HepG2 (cell line): ENCODE data around the gene NEURL3. TPM values are rescaled to one million over a fixed set of nuclear protein-coding genes. Genes with fewer than 3 reads are reported as not detected.
A peak's percentile ranks its signal among the peaks of the same experiment; 100 is the strongest.

Experiments used
- MBNL3 ChIP-seq: fragments of 250-450 bp; sonication (Bioruptor Pico); conservative IDR thresholded peaks from 2 replicates; pipeline ENCODE4 v1.8.0; 2022; ENCODE audit warnings: mild to moderate bottlenecking, inconsistent platforms
- NCOA1 ChIP-seq: sonication (generic); formaldehyde crosslinking; IDR thresholded peaks from 2 replicates; pipeline ENCODE4 v1.9.0; 2021; ENCODE audit warnings: missing genetic modification reagents
- PCBP1 ChIP-seq: fragments of 200-400 bp; formaldehyde crosslinking; IDR thresholded peaks from 2 replicates; pipeline ENCODE4 v1.6.1; 2017; ENCODE audit warnings: mild to moderate bottlenecking, low read depth, low read length, borderline replicate concordance
- SP2 ChIP-seq: sonication (generic); formaldehyde crosslinking; IDR thresholded peaks from 2 replicates; pipeline ENCODE4 v1.5.1; 2020; ENCODE audit warnings: mild to moderate bottlenecking, missing genetic modification reagents
- ZFAT ChIP-seq: sonication (generic); formaldehyde crosslinking; conservative IDR thresholded peaks from 2 replicates; pipeline ENCODE4 v1.8.1; 2023; ENCODE audit warnings: missing genetic modification reagents, inconsistent platforms
- ZFP1 ChIP-seq: IDR thresholded peaks from 2 replicates; pipeline ENCODE4 v1.6.1; 2016
- ZNF318 ChIP-seq: sonication (generic); formaldehyde crosslinking; IDR thresholded peaks from 2 replicates; pipeline ENCODE4 v1.4.0; 2020; ENCODE audit warnings: mild to moderate bottlenecking, missing genetic modification reagents
- ZNF33A ChIP-seq: sonication (generic); formaldehyde crosslinking; IDR thresholded peaks from 2 replicates; pipeline ENCODE4 v1.5.1; 2020; ENCODE audit warnings: missing genetic modification reagents, mild to moderate bottlenecking, moderate library complexity, borderline replicate concordance
- ZNF350 ChIP-seq: sonication (generic); formaldehyde crosslinking; IDR thresholded peaks from 2 replicates; pipeline ENCODE4 v1.4.0; 2020; ENCODE audit warnings: mild to moderate bottlenecking, low read depth, missing genetic modification reagents, borderline replicate concordance
- polyA plus RNA-seq, 8 experiments: library from polyadenylated mRNA; depleted of rRNA in 3 of 8; stranded (reverse) in 7 of 8; unstranded in 1 of 8; fragments of >200 nt; fragmentation: Illumina TruSeq in 4 of 8; extraction: Trizol in 4 of 8; gene quantifications; 2 replicates each; pipeline versions ENCODE4 v1.2.1 to v1.2.3, GENCODE V29; 2011 to 2016; ENCODE audit warnings: low read depth in 4 of 8, missing spikeins in 1 of 8, mixed read lengths in 1 of 8; ENCODE audit not compliant: insufficient read depth in 1 of 8
- total RNA-seq, 5 experiments: library from RNA; depleted of rRNA; stranded (reverse); fragments of >200 nt; fragmentation: Illumina TruSeq; extraction: Trizol; gene quantifications; 2 replicates each; pipeline ENCODE4 v1.2.3, GENCODE V29; 2016; ENCODE audit warnings: low read depth in 1 of 5
- TF ChIP-seq, protein P1 (sequence below): sonication (generic); formaldehyde crosslinking; IDR thresholded peaks from 2 replicates; pipeline ENCODE4 v1.4.0; 2020; ENCODE audit warnings: missing genetic modification reagents
- TF ChIP-seq, protein P2 (sequence below): sonication (generic); formaldehyde crosslinking; IDR thresholded peaks from 2 replicates; pipeline ENCODE4 v1.5.1; 2020; ENCODE audit warnings: missing genetic modification reagents, mild to moderate bottlenecking, borderline replicate concordance
- TF ChIP-seq, protein P3 (sequence below): sonication (generic); formaldehyde crosslinking; IDR thresholded peaks from 2 replicates; pipeline ENCODE4 v1.4.0; 2020; ENCODE audit warnings: missing genetic modification reagents
- TF ChIP-seq, protein P4 (sequence below): IDR thresholded peaks from 2 replicates; pipeline ENCODE4 v1.6.1; 2016

The NEURL3 gene
- total and polyA plus RNA-seq, 2 of the 13 experiments (the other 11 are each of a cell fraction or from before 2014, with no cell fraction given), result 0.16 to 1.2 TPM

- TF ChIP-seq, protein P1, sequence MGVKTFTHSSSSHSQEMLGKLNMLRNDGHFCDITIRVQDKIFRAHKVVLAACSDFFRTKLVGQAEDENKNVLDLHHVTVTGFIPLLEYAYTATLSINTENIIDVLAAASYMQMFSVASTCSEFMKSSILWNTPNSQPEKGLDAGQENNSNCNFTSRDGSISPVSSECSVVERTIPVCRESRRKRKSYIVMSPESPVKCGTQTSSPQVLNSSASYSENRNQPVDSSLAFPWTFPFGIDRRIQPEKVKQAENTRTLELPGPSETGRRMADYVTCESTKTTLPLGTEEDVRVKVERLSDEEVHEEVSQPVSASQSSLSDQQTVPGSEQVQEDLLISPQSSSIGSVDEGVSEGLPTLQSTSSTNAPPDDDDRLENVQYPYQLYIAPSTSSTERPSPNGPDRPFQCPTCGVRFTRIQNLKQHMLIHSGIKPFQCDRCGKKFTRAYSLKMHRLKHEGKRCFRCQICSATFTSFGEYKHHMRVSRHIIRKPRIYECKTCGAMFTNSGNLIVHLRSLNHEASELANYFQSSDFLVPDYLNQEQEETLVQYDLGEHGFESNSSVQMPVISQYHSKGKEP (CRISPR knock-in tag), result no peak
- TF ChIP-seq MBNL3 (CRISPR knock-in tag) (no peak), PCBP1 (no peak), NCOA1 (CRISPR knock-in tag) (no peak), ZNF350 (CRISPR knock-in tag) (no peak), SP2 (CRISPR knock-in tag) (peak; percentile 5; the same call in 1 of the 2 replicates), ZNF318 (CRISPR knock-in tag) (no peak), ZFP1 (CRISPR knock-in tag) (no peak), ZFAT (no peak), ZNF33A (CRISPR knock-in tag) (no peak)
- TF ChIP-seq, protein P2, sequence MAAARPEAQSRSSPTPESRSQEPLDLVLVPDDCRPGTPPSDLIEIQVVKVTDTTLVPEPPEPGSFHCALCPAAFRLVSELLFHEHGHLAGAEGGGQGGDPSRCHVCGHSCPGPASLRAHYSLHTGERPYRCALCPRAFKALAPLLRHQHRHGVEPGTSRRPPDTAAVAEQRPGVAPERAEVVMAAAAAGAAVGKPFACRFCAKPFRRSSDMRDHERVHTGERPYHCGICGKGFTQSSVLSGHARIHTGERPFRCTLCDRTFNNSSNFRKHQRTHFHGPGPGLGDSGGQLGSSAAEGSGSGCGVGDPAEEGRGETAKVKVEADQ (CRISPR knock-in tag), result no peak
- TF ChIP-seq, protein P3, sequence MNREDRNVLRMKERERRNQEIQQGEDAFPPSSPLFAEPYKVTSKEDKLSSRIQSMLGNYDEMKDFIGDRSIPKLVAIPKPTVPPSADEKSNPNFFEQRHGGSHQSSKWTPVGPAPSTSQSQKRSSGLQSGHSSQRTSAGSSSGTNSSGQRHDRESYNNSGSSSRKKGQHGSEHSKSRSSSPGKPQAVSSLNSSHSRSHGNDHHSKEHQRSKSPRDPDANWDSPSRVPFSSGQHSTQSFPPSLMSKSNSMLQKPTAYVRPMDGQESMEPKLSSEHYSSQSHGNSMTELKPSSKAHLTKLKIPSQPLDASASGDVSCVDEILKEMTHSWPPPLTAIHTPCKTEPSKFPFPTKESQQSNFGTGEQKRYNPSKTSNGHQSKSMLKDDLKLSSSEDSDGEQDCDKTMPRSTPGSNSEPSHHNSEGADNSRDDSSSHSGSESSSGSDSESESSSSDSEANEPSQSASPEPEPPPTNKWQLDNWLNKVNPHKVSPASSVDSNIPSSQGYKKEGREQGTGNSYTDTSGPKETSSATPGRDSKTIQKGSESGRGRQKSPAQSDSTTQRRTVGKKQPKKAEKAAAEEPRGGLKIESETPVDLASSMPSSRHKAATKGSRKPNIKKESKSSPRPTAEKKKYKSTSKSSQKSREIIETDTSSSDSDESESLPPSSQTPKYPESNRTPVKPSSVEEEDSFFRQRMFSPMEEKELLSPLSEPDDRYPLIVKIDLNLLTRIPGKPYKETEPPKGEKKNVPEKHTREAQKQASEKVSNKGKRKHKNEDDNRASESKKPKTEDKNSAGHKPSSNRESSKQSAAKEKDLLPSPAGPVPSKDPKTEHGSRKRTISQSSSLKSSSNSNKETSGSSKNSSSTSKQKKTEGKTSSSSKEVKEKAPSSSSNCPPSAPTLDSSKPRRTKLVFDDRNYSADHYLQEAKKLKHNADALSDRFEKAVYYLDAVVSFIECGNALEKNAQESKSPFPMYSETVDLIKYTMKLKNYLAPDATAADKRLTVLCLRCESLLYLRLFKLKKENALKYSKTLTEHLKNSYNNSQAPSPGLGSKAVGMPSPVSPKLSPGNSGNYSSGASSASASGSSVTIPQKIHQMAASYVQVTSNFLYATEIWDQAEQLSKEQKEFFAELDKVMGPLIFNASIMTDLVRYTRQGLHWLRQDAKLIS (CRISPR knock-in tag), result no peak
- TF ChIP-seq, protein P4, sequence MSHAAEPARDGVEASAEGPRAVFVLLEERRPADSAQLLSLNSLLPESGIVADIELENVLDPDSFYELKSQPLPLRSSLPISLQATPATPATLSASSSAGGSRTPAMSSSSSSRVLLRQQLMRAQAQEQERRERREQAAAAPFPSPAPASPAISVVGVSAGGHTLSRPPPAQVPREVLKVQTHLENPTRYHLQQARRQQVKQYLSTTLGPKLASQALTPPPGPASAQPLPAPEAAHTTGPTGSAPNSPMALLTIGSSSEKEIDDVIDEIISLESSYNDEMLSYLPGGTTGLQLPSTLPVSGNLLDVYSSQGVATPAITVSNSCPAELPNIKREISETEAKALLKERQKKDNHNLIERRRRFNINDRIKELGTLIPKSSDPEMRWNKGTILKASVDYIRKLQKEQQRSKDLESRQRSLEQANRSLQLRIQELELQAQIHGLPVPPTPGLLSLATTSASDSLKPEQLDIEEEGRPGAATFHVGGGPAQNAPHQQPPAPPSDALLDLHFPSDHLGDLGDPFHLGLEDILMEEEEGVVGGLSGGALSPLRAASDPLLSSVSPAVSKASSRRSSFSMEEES, result no peak
Measured at GRCh38 chr2:96537066-96537733, 32.0 kb upstream of the NEURL3 start (continued).
